Gastrocnemius medialis (tissue), 4 donors: ENCODE measurements around the gene LYPD6B. TPM values are rescaled to one million over a fixed set of nuclear protein-coding genes. Genes with fewer than 3 reads are reported as not detected.

Experiments used
- ATAC-seq, 2 donors: fragments of 150-250 bp; one replicate each; pipeline ENCODE4 v1.9.1; 2016
- DNase-seq, 2 donors: peaks; one replicate each; pipeline ENCODE4 v3.0.0-alpha.2; 2019
- H3K27ac ChIP-seq, 4 donors: fragments of 200-600 bp; sonication (generic); 1 replicate in 1 of 4; 2 replicates in 3 of 4; pipeline ENCODE4 v1.5.1; 2016 to 2018; ENCODE audit warnings: mild to moderate bottlenecking in 2 of 4, moderate library complexity in 1 of 4
- H3K27me3 ChIP-seq, 3 donors: fragments of 200-600 bp; sonication (generic) in 2 of 3; 1 replicate in 1 of 3; 2 replicates in 2 of 3; pipeline versions ENCODE4 v1.5.1 to v1.6.0; 2016 to 2019; ENCODE audit warnings: mild to moderate bottlenecking in 1 of 3, moderate library complexity in 1 of 3
- H3K36me3 ChIP-seq, 2 donors: fragments of 200-600 bp; sonication (generic) in 1 of 2; one replicate each; pipeline ENCODE4 v1.5.1; 2017 to 2018
- H3K4me1 ChIP-seq, 2 donors: fragments of 200-600 bp; sonication (generic) in 1 of 2; one replicate each; pipeline ENCODE4 v1.5.1; 2016 to 2017; ENCODE audit warnings: mild to moderate bottlenecking in 2 of 2
- H3K4me3 ChIP-seq, 4 donors: fragments of 200-600 bp; sonication (generic) in 3 of 4; 1 replicate in 1 of 4; 2 replicates in 3 of 4; pipeline ENCODE4 v1.5.1; 2016 to 2019; ENCODE audit warnings: mild to moderate bottlenecking in 2 of 4
- H3K9me3 ChIP-seq, 3 donors: fragments of 200-600 bp; sonication (generic) in 2 of 3; 1 replicate in 1 of 3; 2 replicates in 2 of 3; pipeline ENCODE4 v1.5.1; 2016 to 2019
- CTCF ChIP-seq, 5 experiments: fragments of 450-650 bp in 3 of 5; fragments of 200-600 bp in 2 of 5; sonication (generic) in 2 of 5; IDR thresholded peaks in 4 of 5; conservative IDR thresholded peaks in 1 of 5; 1 replicate in 4 of 5; 2 replicates in 1 of 5; pipeline ENCODE4 v1.5.1; 2016 to 2019; ENCODE audit warnings: antibody characterized with exemption in 5 of 5, mild to moderate bottlenecking in 3 of 5, moderate library complexity in 3 of 5
- POLR2A ChIP-seq, 2 donors: fragments of 450-650 bp; IDR thresholded peaks; one replicate each; pipeline ENCODE4 v1.6.1; 2017; ENCODE audit warnings: antibody characterized with exemption in 2 of 2, mild to moderate bottlenecking in 2 of 2, moderate library complexity in 2 of 2
- in situ Hi-C, 4 donors: fragments of 200-750 bp; cut with MboI; loops; one replicate each; pipeline versions ENCODE4 v1.15.0 to v1.8.0; 2017; ENCODE audit warnings: low sequenced_read_pairs in 4 of 4
- intact Hi-C: fragments of 100-400 bp; cut with DNase I; formaldehyde crosslinking; loops from one replicate; pipeline ENCODE4 v1.15.1; 2023; ENCODE audit warnings: low total_unique reads
- total RNA-seq, 4 donors: library from RNA; depleted of rRNA; stranded (reverse); fragments of >200 nt; gene quantifications; one replicate each; pipeline versions ENCODE4 v1.1.0 to v1.2.3, GENCODE V29; 2016

The LYPD6B gene
- total RNA-seq, 4 donors from 2014 or later = not detected

- intact Hi-C loops (no loop called here), in situ Hi-C loops (no loop called here)
- H3K27me3 ChIP-seq = no peaks in the 10 kb centered on the region
- H3K27ac ChIP-seq = no peak overlapping the region
- DNase-seq (no peak), ATAC-seq (no peak)
- H3K9me3 ChIP-seq = no peaks in the 10 kb centered on the region
- no peaks in the 10 kb centered on the region for H3K36me3 ChIP-seq
- TF ChIP-seq POLR2A (IDR thresholded peaks at IDR 0.05) = no peak
- TF ChIP-seq CTCF (IDR thresholded peaks at IDR 0.05 in 4 of 5, conservative IDR thresholded peaks at IDR 0.05 in 1 of 5) = no peak
- H3K4me3 ChIP-seq = no peak overlapping the region
- H3K4me1 ChIP-seq = no peaks in the 10 kb centered on the region
These were observed 55.1 kb downstream of the LYPD6B start for GRCh38 chr2:149093579-149093978.

GRCh38 chr2:149094217-149095015 is 55.9 kb downstream of the LYPD6B start:
- intact Hi-C loops (no loop called here), in situ Hi-C loops (no loop called here)
- ATAC-seq (no peak), DNase-seq (no peak)
- H3K9me3 ChIP-seq = no peaks in the 10 kb centered on the region
- no peaks in the 10 kb centered on the region for H3K27me3 ChIP-seq
- TF ChIP-seq CTCF (IDR thresholded peaks at IDR 0.05 in 4 of 5, conservative IDR thresholded peaks at IDR 0.05 in 1 of 5) = no peak
- no peak for TF ChIP-seq POLR2A (IDR thresholded peaks at IDR 0.05)
- no peaks in the 10 kb centered on the region for H3K4me1 ChIP-seq
- no peaks in the 10 kb centered on the region for H3K36me3 ChIP-seq
- H3K4me3 ChIP-seq = no peak overlapping the region
- no peak overlapping the region for H3K27ac ChIP-seq

DNA sequence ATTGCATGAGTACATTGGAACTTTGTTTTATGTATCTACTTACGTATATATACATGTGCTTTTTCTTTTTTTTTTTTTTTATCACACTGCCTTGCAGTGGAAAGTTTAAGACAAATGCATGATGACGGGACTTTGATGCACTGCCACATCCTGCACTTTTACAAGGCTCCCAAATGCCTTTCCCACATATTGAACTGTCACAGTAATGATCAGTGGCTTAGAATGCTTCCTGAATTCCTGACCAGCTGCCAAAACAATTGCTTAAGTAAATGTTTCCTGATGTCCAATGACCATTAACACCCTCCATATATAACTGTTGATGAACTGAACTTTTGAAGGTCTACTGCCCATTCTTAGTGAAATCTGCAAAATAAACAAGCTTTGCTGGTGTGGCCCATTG is 60.2 kb downstream of the LYPD6B start:
- in situ Hi-C loops = no loop called here
- DNase-seq = no peak
- TF ChIP-seq CTCF (IDR thresholded peaks at IDR 0.05 in 4 of 5, conservative IDR thresholded peaks at IDR 0.05 in 1 of 5) = no peak
- no peaks in the 10 kb centered on the region for H3K4me1 ChIP-seq
- no peaks in the 10 kb centered on the region for H3K36me3 ChIP-seq
- intact Hi-C loops = no loop called here
- H3K9me3 ChIP-seq = no peaks in the 10 kb centered on the region
- H3K27ac ChIP-seq = no peak overlapping the region
- H3K27me3 ChIP-seq = no peaks in the 10 kb centered on the region
- H3K4me3 ChIP-seq = no peak overlapping the region
- ATAC-seq = no peak

GRCh38 chr2:149099298-149099697 is 60.8 kb downstream of the LYPD6B start:
- DNase-seq (no peak), ATAC-seq (no peak)
- H3K4me3 ChIP-seq = no peak overlapping the region
- no peaks in the 10 kb centered on the region for H3K27me3 ChIP-seq
- H3K4me1 ChIP-seq = no peaks in the 10 kb centered on the region
- H3K27ac ChIP-seq = no peak overlapping the region
- in situ Hi-C loops (no loop called here), intact Hi-C loops (no loop called here)
- no peaks in the 10 kb centered on the region for H3K9me3 ChIP-seq
- H3K36me3 ChIP-seq = no peaks in the 10 kb centered on the region
- TF ChIP-seq CTCF (IDR thresholded peaks at IDR 0.05 in 4 of 5, conservative IDR thresholded peaks at IDR 0.05 in 1 of 5) (no peak), POLR2A (IDR thresholded peaks at IDR 0.05) (no peak)
